Upper lobe of right lung (tissue), 1 donor: ENCODE results near the gene SHROOM3. TPM values are rescaled to one million over a fixed set of nuclear protein-coding genes. Genes with fewer than 3 reads are reported as not detected.

Experiments
- ATAC-seq: fragments of 200-7000 bp; cut with Tn5 transposase; one replicate; pipeline ENCODE4 v1.9.1; 2020; ENCODE audit warnings: mild to moderate bottlenecking, moderate library complexity
- DNase-seq: peaks from one replicate; pipeline ENCODE4 v3.0.0-alpha.2; 2020
- H3K27ac ChIP-seq: fragments of 200-600 bp; one replicate; pipeline ENCODE4 v1.8.0; 2022
- H3K27me3 ChIP-seq: fragments of 200-600 bp; one replicate; pipeline ENCODE4 v1.8.0; 2022; ENCODE audit warnings: mild to moderate bottlenecking
- H3K36me3 ChIP-seq: fragments of 200-600 bp; one replicate; pipeline ENCODE4 v1.8.0; 2022
- H3K4me1 ChIP-seq: fragments of 200-600 bp; one replicate; pipeline ENCODE4 v1.8.0; 2022
- H3K4me3 ChIP-seq: fragments of 200-600 bp; one replicate; pipeline ENCODE4 v1.8.0; 2022; ENCODE audit warnings: mild to moderate bottlenecking
- H3K9me3 ChIP-seq: fragments of 200-600 bp; one replicate; pipeline ENCODE4 v1.8.0; 2022
- CTCF ChIP-seq: fragments of 200-600 bp; IDR thresholded peaks from one replicate; pipeline ENCODE4 v1.8.0; 2022; ENCODE audit warnings: antibody characterized with exemption
- intact Hi-C: fragments of 100-400 bp; cut with DNase I; formaldehyde crosslinking; loops from one replicate; pipeline ENCODE4 v1.11.0; 2022
- total RNA-seq: library from RNA; stranded (reverse); fragmentation: NEBNext Ultra II Directional; extraction: Animal tissue kit (Norgen Biotek cat#: 25700); gene quantifications from one replicate; pipeline ENCODE4 v1.2.1, GENCODE V29; 2021
- donor health status: DM: no; HTN: yes; CAD: no; lungs with severe emphysema.

The SHROOM3 gene
- total RNA-seq, 1 donor from 2014 or later: 73.3 TPM

GRCh38 chr4:76745240-76745639 is 310.2 kb downstream of the SHROOM3 start:
- H3K4me1 ChIP-seq: peaks cover 4% of the 10 kb centered on the region
- no peak for TF ChIP-seq CTCF
- no peaks in the 10 kb centered on the region for H3K9me3 ChIP-seq
- no peak overlapping the region for H3K27ac ChIP-seq
- intact Hi-C loops: no loop called here
- no peaks in the 10 kb centered on the region for H3K36me3 ChIP-seq
- DNase-seq: no peak
- no peaks in the 10 kb centered on the region for H3K27me3 ChIP-seq
- no peak for ATAC-seq
- no peak overlapping the region for H3K4me3 ChIP-seq

- Histone ChIP-seq H3K27ac (no peak overlapping the region), H3K4me1 (peaks cover 4% of the 10 kb centered on the region), H3K4me3 (no peak overlapping the region), H3K36me3 (no peaks in the 10 kb centered on the region), H3K9me3 (no peaks in the 10 kb centered on the region), H3K27me3 (no peaks in the 10 kb centered on the region)
- intact Hi-C loops: no loop called here
- DNase-seq (no peak), ATAC-seq (no peak)
- TF ChIP-seq CTCF: no peak
Measured at GRCh38 chr4:76747563-76747962, 312.5 kb downstream of the SHROOM3 start.

GRCh38 chr4:76748649-76749048 is 313.6 kb downstream of the SHROOM3 start:
- no peak overlapping the region for H3K27ac ChIP-seq
- H3K4me1 ChIP-seq: peaks cover 4% of the 10 kb centered on the region
- ATAC-seq: peak; percentile 78
- no peaks in the 10 kb centered on the region for H3K27me3 ChIP-seq
- no peaks in the 10 kb centered on the region for H3K36me3 ChIP-seq
- intact Hi-C loops: no loop called here
- no peak overlapping the region for H3K4me3 ChIP-seq
- peak; percentile 28 for TF ChIP-seq CTCF
- H3K9me3 ChIP-seq: no peaks in the 10 kb centered on the region
- no peak for DNase-seq

GRCh38 chr4:76749355-76749754 is 314.3 kb downstream of the SHROOM3 start:
- Histone ChIP-seq H3K27ac (no peak overlapping the region), H3K36me3 (peaks cover under 1% of the 10 kb centered on the region), H3K4me1 (peaks cover 8% of the 10 kb centered on the region), H3K27me3 (no peaks in the 10 kb centered on the region), H3K9me3 (no peaks in the 10 kb centered on the region), H3K4me3 (no peak overlapping the region)
- no peak for TF ChIP-seq CTCF
- intact Hi-C loops: no loop called here
- ATAC-seq (no peak), DNase-seq (no peak)

GRCh38 chr4:76750716-76751115 is 315.7 kb downstream of the SHROOM3 start:
- intact Hi-C loops: no loop called here
- Histone ChIP-seq H3K4me1 (peaks cover 8% of the 10 kb centered on the region), H3K4me3 (no peak overlapping the region), H3K36me3 (peaks cover 5% of the 10 kb centered on the region), H3K27ac (no peak overlapping the region), H3K9me3 (no peaks in the 10 kb centered on the region), H3K27me3 (no peaks in the 10 kb centered on the region)
- no peak for DNase-seq
- TF ChIP-seq CTCF: no peak
- no peak for ATAC-seq
